Ectodermal cell (in vitro differentiated cells): ENCODE results near the gene ZNF544. TPM values are rescaled to one million over a fixed set of nuclear protein-coding genes. Genes with fewer than 3 reads are reported as not detected.
A peak's percentile ranks its signal among the peaks of the same experiment; 100 is the strongest.

Source experiments
- H3K27ac ChIP-seq: 2 replicates; pipeline ENCODE4 v1.7.0; 2013; ENCODE audit warnings: mild to moderate bottlenecking, low read depth, low read length; ENCODE audit not compliant: insufficient read depth, poor library complexity, severe bottlenecking
- H3K27me3 ChIP-seq: 2 replicates; pipeline ENCODE4 v1.7.0; 2013; ENCODE audit warnings: mild to moderate bottlenecking, low read length; ENCODE audit not compliant: insufficient read depth, control insufficient read depth, poor library complexity, severe bottlenecking
- H3K36me3 ChIP-seq: one replicate; pipeline ENCODE4 v1.7.0; 2013; ENCODE audit warnings: low read length; ENCODE audit not compliant: control insufficient read depth, insufficient read depth
- H3K4me1 ChIP-seq: one replicate; pipeline ENCODE4 v1.7.0; 2013; ENCODE audit warnings: low read length; ENCODE audit not compliant: control insufficient read depth, insufficient read depth
- H3K4me3 ChIP-seq: 2 replicates; pipeline ENCODE4 v1.7.0; 2013; ENCODE audit warnings: low read depth, low read length, control low read depth; ENCODE audit not compliant: insufficient read depth
- H3K9me3 ChIP-seq: 2 replicates; pipeline ENCODE4 v1.7.0; 2013; ENCODE audit warnings: mild to moderate bottlenecking, low read length, moderate library complexity; ENCODE audit not compliant: control insufficient read depth
- WGBS, 2 experiments: methylation state at CpG; one replicate each; pipeline ENCODE4 v1.1.7; 2013; ENCODE audit warnings: missing lambda C conversion rate in 2 of 2; 5-methylcytosine and 5-hydroxymethylcytosine counted together
- polyA plus RNA-seq, 4 experiments: library from polyadenylated mRNA; stranded (reverse); fragments of 50-300 nt; gene quantifications; one replicate each; pipeline ENCODE4 v1.2.3, GENCODE V29; 2013

Gene ZNF544
- polyA plus RNA-seq (2013, experiment 1 of 4), result 57.1 TPM
- 66.7 TPM for polyA plus RNA-seq (2013, experiment 2 of 4)
- polyA plus RNA-seq (2013, experiment 3 of 4), result 47.3 TPM
- 49.2 TPM for polyA plus RNA-seq (2013, experiment 4 of 4)

- no peaks in the 10 kb centered on the region for H3K9me3 ChIP-seq
- 0% methylated on average over 62 of the region's 62 CpGs for WGBS, 2 experiments
These were observed at the start of gene ZNF544 for GRCh38 chr19:58228585-58229254. Gene ZNF544 (plus strand): TSS chr19:58228914. CDS start chr19:58244024, 15,110 bp downstream.

GRCh38 chr19:58181902-58182576 lies 46.7 kb upstream of the ZNF544 start:
- whole genome bisulfite sequencing, 2 experiments, result 74% methylated on average over 4 of the region's 4 CpGs
- H3K4me3 ChIP-seq, result peak overlapping the region; percentile 72
- H3K27me3 ChIP-seq, result no peaks in the 10 kb centered on the region
- H3K36me3 ChIP-seq, result peaks cover 21% of the 10 kb centered on the region
- H3K4me1 ChIP-seq, result no peaks in the 10 kb centered on the region
- H3K9me3 ChIP-seq, result peaks cover 6% of the 10 kb centered on the region
- H3K27ac ChIP-seq, result no peak overlapping the region

More at GRCh38 chr19:58228585-58229254, at the start of gene ZNF544:
- H3K36me3 ChIP-seq, result peaks cover 33% of the 10 kb centered on the region
- peaks cover 10% of the 10 kb centered on the region for H3K4me1 ChIP-seq
- H3K27ac ChIP-seq, result peak within 1 kb of the TSS; percentile 69
- no peaks in the 10 kb centered on the region for H3K27me3 ChIP-seq
- H3K4me3 ChIP-seq, result peak within 1 kb of the TSS; percentile 93

GRCh38 chr19:58182577-58182988 lies 46.1 kb upstream of the ZNF544 start:
- Histone ChIP-seq H3K4me1 (no peaks in the 10 kb centered on the region), H3K9me3 (peaks cover 6% of the 10 kb centered on the region), H3K27ac (peak overlapping the region; percentile 98), H3K27me3 (no peaks in the 10 kb centered on the region), H3K4me3 (peak overlapping the region; percentile 72), H3K36me3 (peaks cover 26% of the 10 kb centered on the region)
- WGBS, 2 experiments, result 33 to 34% methylated on average over 17 of the region's 17 CpGs

GRCh38 chr19:58182989-58183816 lies 45.5 kb upstream of the ZNF544 start, which contains the start of gene ZNF274:
Gene ZNF274 (plus strand): TSS chr19:58183061. CDS start chr19:58183966, 905 bp downstream.
- Histone ChIP-seq H3K4me3 (peak within 1 kb of the TSS; percentile 72), H3K27me3 (no peaks in the 10 kb centered on the region), H3K36me3 (peaks cover 31% of the 10 kb centered on the region), H3K27ac (peak within 1 kb of the TSS; percentile 98), H3K4me1 (no peaks in the 10 kb centered on the region), H3K9me3 (peaks cover 6% of the 10 kb centered on the region)
- WGBS, 2 experiments, result 0 to 1% methylated on average over 80 of the region's 80 CpGs

- Histone ChIP-seq H3K4me3 (peak overlapping the region; percentile 72), H3K9me3 (peaks cover 6% of the 10 kb centered on the region), H3K36me3 (peaks cover 35% of the 10 kb centered on the region), H3K27me3 (no peaks in the 10 kb centered on the region), H3K27ac (no peak overlapping the region), H3K4me1 (no peaks in the 10 kb centered on the region)
- 28 to 32% methylated on average over 13 of the region's 13 CpGs for WGBS, 2 experiments
These were observed 44.9 kb upstream of the ZNF544 start for GRCh38 chr19:58183817-58184215.

- Histone ChIP-seq H3K4me1 (no peaks in the 10 kb centered on the region), H3K27ac (no peak overlapping the region), H3K4me3 (no peak overlapping the region), H3K36me3 (peaks cover 91% of the 10 kb centered on the region), H3K27me3 (no peaks in the 10 kb centered on the region), H3K9me3 (peaks cover 19% of the 10 kb centered on the region)
- WGBS, 2 experiments, result 49 to 52% methylated on average over 4 to 5 of the region's 6 CpGs
These were observed 31.7 kb upstream of the ZNF544 start for GRCh38 chr19:58196901-58197616.

GRCh38 chr19:58203814-58204475 lies 24.8 kb upstream of the ZNF544 start:
- H3K27ac ChIP-seq, result no peak overlapping the region
- peaks cover 87% of the 10 kb centered on the region for H3K36me3 ChIP-seq
- H3K4me3 ChIP-seq, result peak overlapping the region; percentile 18
- WGBS, 2 experiments, result 85 to 87% methylated on average over 49 of the region's 49 CpGs
- no peaks in the 10 kb centered on the region for H3K4me1 ChIP-seq
- H3K9me3 ChIP-seq, result peaks cover 7% of the 10 kb centered on the region
- H3K27me3 ChIP-seq, result no peaks in the 10 kb centered on the region

- Histone ChIP-seq H3K36me3 (peaks cover 87% of the 10 kb centered on the region), H3K4me3 (peak overlapping the region; percentile 18), H3K4me1 (no peaks in the 10 kb centered on the region), H3K9me3 (peaks cover 7% of the 10 kb centered on the region), H3K27ac (no peak overlapping the region), H3K27me3 (no peaks in the 10 kb centered on the region)
- WGBS, 2 experiments, result 89 to 91% methylated on average over 15 of the region's 15 CpGs
These were observed 24.1 kb upstream of the ZNF544 start for GRCh38 chr19:58204566-58204965.

GRCh38 chr19:58209577-58209976 lies 19.1 kb upstream of the ZNF544 start:
- Histone ChIP-seq H3K27me3 (no peaks in the 10 kb centered on the region), H3K4me1 (no peaks in the 10 kb centered on the region), H3K4me3 (no peak overlapping the region), H3K36me3 (peaks cover 92% of the 10 kb centered on the region), H3K27ac (no peak overlapping the region), H3K9me3 (peaks cover 6% of the 10 kb centered on the region)
- WGBS, 2 experiments, result 92 to 97% methylated on average over 8 of the region's 8 CpGs
